Nephron progenitor cell (in vitro differentiated cells): Measurements from ENCODE around the gene MACROD2.

Experiments used
- DNase-seq: peaks from one replicate; pipeline ENCODE4 v3.0.0; 2021
- H3K27ac Mint-ChIP-seq: 2 replicates; pipeline ENCODE4 v1.8.0; 2021; ENCODE audit warnings: mild to moderate bottlenecking, moderate library complexity, mixed read lengths
- H3K27me3 Mint-ChIP-seq: 2 replicates; pipeline ENCODE4 v1.8.0; 2021; ENCODE audit warnings: mild to moderate bottlenecking, low read depth, mixed read lengths; ENCODE audit not compliant: poor library complexity
- H3K36me3 Mint-ChIP-seq: 2 replicates; pipeline ENCODE4 v1.8.0; 2021; ENCODE audit warnings: low read depth, mixed read lengths
- H3K4me1 Mint-ChIP-seq: 2 replicates; pipeline ENCODE4 v1.8.0; 2021; ENCODE audit warnings: mixed read lengths
- H3K4me3 Mint-ChIP-seq: 2 replicates; pipeline ENCODE4 v1.8.0; 2021; ENCODE audit warnings: mild to moderate bottlenecking, moderate library complexity, mixed read lengths
- H3K9me3 Mint-ChIP-seq: 2 replicates; pipeline ENCODE4 v1.8.0; 2021; ENCODE audit warnings: mild to moderate bottlenecking, moderate library complexity, mixed read lengths
- CTCF ChIP-seq: fragments of 200-600 bp; sonication (generic); IDR thresholded peaks from 2 replicates; pipeline ENCODE4 v1.5.0; 2021; ENCODE audit warnings: antibody characterized with exemption

Gene MACROD2

GRCh38 chr20:15831201-15831600 is 1835.9 kb downstream of the MACROD2 start:
- Mint-ChIP-seq H3K36me3 (no peaks in the 10 kb centered on the region), H3K9me3 (no peaks in the 10 kb centered on the region), H3K27ac (no peak overlapping the region), H3K27me3 (peaks cover 10% of the 10 kb centered on the region), H3K4me1 (no peaks in the 10 kb centered on the region), H3K4me3 (no peak overlapping the region)
- TF ChIP-seq CTCF, result no peak
- no peak for DNase-seq

GRCh38 chr20:15832512-15832911 is 1837.2 kb downstream of the MACROD2 start:
- H3K27ac Mint-ChIP-seq, result no peak overlapping the region
- no peak overlapping the region for H3K4me3 Mint-ChIP-seq
- TF ChIP-seq CTCF, result no peak
- no peaks in the 10 kb centered on the region for H3K36me3 Mint-ChIP-seq
- H3K4me1 Mint-ChIP-seq, result no peaks in the 10 kb centered on the region
- no peaks in the 10 kb centered on the region for H3K9me3 Mint-ChIP-seq
- H3K27me3 Mint-ChIP-seq, result peaks cover 10% of the 10 kb centered on the region
- no peak for DNase-seq

GRCh38 chr20:15834857-15835256 is 1839.5 kb downstream of the MACROD2 start:
- H3K4me1 Mint-ChIP-seq, result no peaks in the 10 kb centered on the region
- no peak for TF ChIP-seq CTCF

GRCh38 chr20:15835811-15836210 is 1840.5 kb downstream of the MACROD2 start:
- H3K36me3 Mint-ChIP-seq, result no peaks in the 10 kb centered on the region
- peaks cover under 1% of the 10 kb centered on the region for H3K9me3 Mint-ChIP-seq
- TF ChIP-seq CTCF, result no peak
- peaks cover 10% of the 10 kb centered on the region for H3K27me3 Mint-ChIP-seq
- DNase-seq, result no peak
- H3K27ac Mint-ChIP-seq, result no peak overlapping the region
- H3K4me1 Mint-ChIP-seq, result no peaks in the 10 kb centered on the region
- no peak overlapping the region for H3K4me3 Mint-ChIP-seq

More at GRCh38 chr20:15834857-15835256, 1839.5 kb downstream of the MACROD2 start:
- H3K9me3 Mint-ChIP-seq, result no peaks in the 10 kb centered on the region
- H3K4me3 Mint-ChIP-seq, result no peak overlapping the region
- H3K27ac Mint-ChIP-seq, result no peak overlapping the region
- H3K36me3 Mint-ChIP-seq, result no peaks in the 10 kb centered on the region
- no peak for DNase-seq
- H3K27me3 Mint-ChIP-seq, result peaks cover 10% of the 10 kb centered on the region

GRCh38 chr20:15836634-15837033 is 1841.3 kb downstream of the MACROD2 start:
- Mint-ChIP-seq H3K27me3 (peaks cover 10% of the 10 kb centered on the region), H3K4me1 (no peaks in the 10 kb centered on the region), H3K36me3 (no peaks in the 10 kb centered on the region), H3K27ac (no peak overlapping the region), H3K4me3 (no peak overlapping the region), H3K9me3 (peaks cover 5% of the 10 kb centered on the region)
- DNase-seq, result no peak
- TF ChIP-seq CTCF, result no peak

- Mint-ChIP-seq H3K4me1 (no peaks in the 10 kb centered on the region), H3K9me3 (peaks cover 5% of the 10 kb centered on the region), H3K4me3 (no peak overlapping the region), H3K27ac (no peak overlapping the region), H3K27me3 (peaks cover 3% of the 10 kb centered on the region), H3K36me3 (no peaks in the 10 kb centered on the region)
- no peak for TF ChIP-seq CTCF
- no peak for DNase-seq
These were observed 1842.2 kb downstream of the MACROD2 start for GRCh38 chr20:15837563-15837962.
